UCSD-AML1 (cell line): ENCODE measurements around the gene RFX7.

Experiments used
- DNase-seq: peaks from one replicate; lab custom pipeline; 2025; ENCODE audit not compliant: unreplicated experiment; lab: John Stamatoyannopoulos, UW

RFX7 gene

GRCh38 chr15:56148064-56148463, 95.6 kb downstream of the RFX7 start:
- DNase-seq = no peak

- DNase-seq = no peak
Observed at GRCh38 chr15:56146756-56147155, 96.9 kb downstream of the RFX7 start.

- no peak for DNase-seq
Observed at GRCh38 chr15:56128081-56128480, 115.6 kb downstream of the RFX7 start.

GRCh38 chr15:56126409-56126808, 117.3 kb downstream of the RFX7 start:
- no peak for DNase-seq

GRCh38 chr15:56124391-56124790, 119.3 kb downstream of the RFX7 start:
- no peak for DNase-seq

GRCh38 chr15:56105855-56106254, 137.8 kb downstream of the RFX7 start:
- no peak for DNase-seq

GRCh38 chr15:56102441-56102840, 141.2 kb downstream of the RFX7 start:
- DNase-seq = no peak

- no peak for DNase-seq
Observed at GRCh38 chr15:56099311-56099710, 144.4 kb downstream of the RFX7 start.

- no peak for DNase-seq
Observed at GRCh38 chr15:56098195-56098863, 145.3 kb downstream of the RFX7 start.

GRCh38 chr15:56095406-56095805, 148.3 kb downstream of the RFX7 start:
- no peak for DNase-seq

GRCh38 chr15:56094171-56094570, 149.5 kb downstream of the RFX7 start:
- no peak for DNase-seq

- no peak for DNase-seq
Observed at GRCh38 chr15:56088389-56088788, 155.3 kb downstream of the RFX7 start.

GRCh38 chr15:56086566-56086965, 157.1 kb downstream of the RFX7 start:
- DNase-seq = no peak

- no peak for DNase-seq
Observed at GRCh38 chr15:56082263-56082761, 161.4 kb downstream of the RFX7 start.

- DNase-seq = no peak
Observed at GRCh38 chr15:56077081-56077480, 166.6 kb downstream of the RFX7 start.

- DNase-seq = no peak
Observed at GRCh38 chr15:56076640-56077039, 167.0 kb downstream of the RFX7 start.

- no peak for DNase-seq
Observed at GRCh38 chr15:56074481-56075265, 169.0 kb downstream of the RFX7 start.

GRCh38 chr15:56064152-56064551, 179.5 kb downstream of the RFX7 start:
- no peak for DNase-seq

- DNase-seq = no peak
Observed at GRCh38 chr15:56059716-56060115, 184.0 kb downstream of the RFX7 start.

GRCh38 chr15:56058986-56059385, 184.7 kb downstream of the RFX7 start:
- DNase-seq = no peak

GRCh38 chr15:56056626-56057025, 187.1 kb downstream of the RFX7 start:
- DNase-seq = no peak

GRCh38 chr15:56053046-56053400, 190.7 kb downstream of the RFX7 start:
- no peak for DNase-seq
